Keratinocyte (primary cell): ENCODE data around the gene HORMAD2. TPM values are rescaled to one million over a fixed set of nuclear protein-coding genes. Genes with fewer than 3 reads are reported as not detected.

Experiments
- DNase-seq: peaks from one replicate; pipeline ENCODE4 v3.0.0-alpha.2; 2011; ENCODE audit warnings: low read depth, missing footprints, low spot score
- FAIRE-seq: peaks from 2 replicates; lab custom pipeline; 2011; peaks lifted over from hg19 to GRCh38; lab: Jason Lieb, UNC
- H2AFZ ChIP-seq: 2 replicates; pipeline ENCODE4 v1.6.0; 2012; ENCODE audit warnings: low read length, control low read depth, inconsistent platforms; ENCODE audit not compliant: control insufficient read depth
- H3K27ac ChIP-seq: 2 replicates; pipeline ENCODE4 v1.5.1; 2011; ENCODE audit warnings: low read length; ENCODE audit not compliant: control insufficient read depth, insufficient read depth
- H3K27me3 ChIP-seq: 3 replicates; pipeline ENCODE4 v1.6.0; 2011; ENCODE audit warnings: low read length; ENCODE audit not compliant: control insufficient read depth, insufficient read depth; ENCODE audit errors: extremely low read depth
- H3K36me3 ChIP-seq, 2 experiments: 2 replicates in 1 of 2; 3 replicates in 1 of 2; pipeline ENCODE4 v1.5.1; 2011; ENCODE audit warnings: low read length in 2 of 2, mild to moderate bottlenecking in 1 of 2; ENCODE audit not compliant: control insufficient read depth in 2 of 2, insufficient read depth in 2 of 2; ENCODE audit errors: extremely low read depth in 1 of 2
- H3K4me1 ChIP-seq: 3 replicates; pipeline ENCODE4 v1.5.1; 2011; ENCODE audit warnings: low read length; ENCODE audit not compliant: control insufficient read depth, insufficient read depth; ENCODE audit errors: extremely low read depth
- H3K4me2 ChIP-seq: 3 replicates; pipeline ENCODE4 v1.6.0; 2011; ENCODE audit warnings: low read depth, low read length; ENCODE audit not compliant: control insufficient read depth, insufficient read depth; ENCODE audit errors: extremely low read depth
- H3K4me3 ChIP-seq, 3 experiments: fragments of 200-600 bp in 1 of 3; sonication (generic) in 1 of 3; 2 replicates in 2 of 3; 3 replicates in 1 of 3; pipeline ENCODE4 v1.5.1; 2011 to 2016; ENCODE audit warnings: low read length in 3 of 3, mild to moderate bottlenecking in 3 of 3, control low read depth in 2 of 3, inconsistent platforms in 1 of 3, low read depth in 1 of 3, mixed read lengths in 1 of 3, mixed run types in 1 of 3, moderate library complexity in 1 of 3; ENCODE audit not compliant: control insufficient read depth in 2 of 3, insufficient read depth in 2 of 3; ENCODE audit errors: extremely low read depth in 1 of 3
- H3K79me2 ChIP-seq: 2 replicates; pipeline ENCODE4 v1.6.0; 2012; ENCODE audit warnings: low read length; ENCODE audit not compliant: control insufficient read depth, insufficient read depth
- H3K9ac ChIP-seq: 3 replicates; pipeline ENCODE4 v1.6.0; 2011; ENCODE audit warnings: low read length; ENCODE audit not compliant: control insufficient read depth, insufficient read depth; ENCODE audit errors: extremely low read depth
- H3K9me1 ChIP-seq: 3 replicates; pipeline ENCODE4 v1.6.0; 2011; ENCODE audit warnings: low read length; ENCODE audit not compliant: control insufficient read depth, insufficient read depth; ENCODE audit errors: extremely low read depth
- H3K9me3 ChIP-seq: 2 replicates; pipeline ENCODE4 v1.5.1; 2012; ENCODE audit warnings: low read depth, low read length; ENCODE audit not compliant: control insufficient read depth
- H4K20me1 ChIP-seq: 3 replicates; pipeline ENCODE4 v1.6.0; 2011; ENCODE audit warnings: low read length; ENCODE audit not compliant: control insufficient read depth, insufficient read depth; ENCODE audit errors: extremely low read depth
- CTCF ChIP-seq, 3 experiments: IDR thresholded peaks in 1 of 3; conservative IDR thresholded peaks in 1 of 3; optimal IDR thresholded peaks in 1 of 3; 2 replicates in 2 of 3; 3 replicates in 1 of 3; pipeline versions ENCODE3 to v1.5.1; 2011; ENCODE audit warnings: low read length in 3 of 3, mild to moderate bottlenecking in 3 of 3, moderate library complexity in 2 of 3, control low read depth in 1 of 3, inconsistent platforms in 1 of 3; ENCODE audit not compliant: insufficient read depth in 2 of 3; ENCODE audit errors: extremely low read depth in 1 of 3
- EZH2 ChIP-seq: IDR thresholded peaks from one replicate; pipeline ENCODE4 v1.6.1; 2012; ENCODE audit warnings: inconsistent platforms, mild to moderate bottlenecking, low read length, moderate library complexity
- dilution Hi-C: fragments of 300-500 bp; cut with MboI; formaldehyde crosslinking; loops from one replicate; pipeline ENCODE4 v1.7.0; 2020; ENCODE audit warnings: low sequenced_read_pairs; ENCODE audit not compliant: extremely low pct_ligation_motif_present
- polyA plus RNA-seq, 5 experiments: library from polyadenylated mRNA; depleted of rRNA in 3 of 5; stranded (reverse) in 3 of 5; stranded (forward) in 1 of 5; unstranded in 1 of 5; fragments of >200 nt; gene quantifications; 1 replicate in 1 of 5; 2 replicates in 3 of 5; 3 replicates in 1 of 5; pipeline versions ENCODE4 v1.2.1 to v1.2.3, GENCODE V29; 2011 to 2012; ENCODE audit warnings: missing spikeins in 2 of 5, low read depth in 1 of 5, low replicate concordance in 1 of 5

The HORMAD2 gene
- polyA plus RNA-seq, 1 donor (not counting 4 experiments of a cell fraction or from before 2014, with no cell fraction given) = not detected

- Histone ChIP-seq H3K9ac (no peak overlapping the region), H3K4me1 (no peaks in the 10 kb centered on the region), H3K9me1 (no peaks in the 10 kb centered on the region), H3K27me3 (no peaks in the 10 kb centered on the region), H3K4me3 (no peak overlapping the region), H4K20me1 (no peaks in the 10 kb centered on the region), H2AFZ (no peak overlapping the region), H3K36me3 (no peaks in the 10 kb centered on the region), H3K79me2 (no peaks in the 10 kb centered on the region), H3K27ac (no peak overlapping the region), H3K9me3 (no peaks in the 10 kb centered on the region), H3K4me2 (no peak overlapping the region)
- TF ChIP-seq EZH2 = no peak
- no peak for TF ChIP-seq CTCF (optimal IDR thresholded peaks at IDR 0.05 in 1 of 3, IDR thresholded peaks at IDR 0.05 in 1 of 3, conservative IDR thresholded peaks at IDR 0.05 in 1 of 3; ENCODE audit: extremely low read depth in 1 of 3, insufficient read depth in 2 of 3, low read length in 3 of 3)
- DNase-seq = no peak
- dilution Hi-C loops = no loop called here
- FAIRE-seq = no peak
Measured at GRCh38 chr22:30104501-30105156, 24.4 kb downstream of the HORMAD2 start.

GRCh38 chr22:30105483-30105882, 25.2 kb downstream of the HORMAD2 start:
- Histone ChIP-seq H3K4me2 (no peak overlapping the region), H3K79me2 (no peaks in the 10 kb centered on the region), H3K9me3 (no peaks in the 10 kb centered on the region), H3K9me1 (no peaks in the 10 kb centered on the region), H3K4me3 (no peak overlapping the region), H4K20me1 (no peaks in the 10 kb centered on the region), H3K36me3 (no peaks in the 10 kb centered on the region), H2AFZ (no peak overlapping the region), H3K4me1 (no peaks in the 10 kb centered on the region), H3K27me3 (no peaks in the 10 kb centered on the region), H3K27ac (no peak overlapping the region), H3K9ac (no peak overlapping the region)
- DNase-seq (no peak), FAIRE-seq (no peak)
- TF ChIP-seq CTCF (optimal IDR thresholded peaks at IDR 0.05 in 1 of 3, IDR thresholded peaks at IDR 0.05 in 1 of 3, conservative IDR thresholded peaks at IDR 0.05 in 1 of 3; ENCODE audit: extremely low read depth in 1 of 3, insufficient read depth in 2 of 3, low read length in 3 of 3) = no peak
- no peak for TF ChIP-seq EZH2
- dilution Hi-C loops = no loop called here
